ENCODE data around the gene CCDC88B.

DNA sequence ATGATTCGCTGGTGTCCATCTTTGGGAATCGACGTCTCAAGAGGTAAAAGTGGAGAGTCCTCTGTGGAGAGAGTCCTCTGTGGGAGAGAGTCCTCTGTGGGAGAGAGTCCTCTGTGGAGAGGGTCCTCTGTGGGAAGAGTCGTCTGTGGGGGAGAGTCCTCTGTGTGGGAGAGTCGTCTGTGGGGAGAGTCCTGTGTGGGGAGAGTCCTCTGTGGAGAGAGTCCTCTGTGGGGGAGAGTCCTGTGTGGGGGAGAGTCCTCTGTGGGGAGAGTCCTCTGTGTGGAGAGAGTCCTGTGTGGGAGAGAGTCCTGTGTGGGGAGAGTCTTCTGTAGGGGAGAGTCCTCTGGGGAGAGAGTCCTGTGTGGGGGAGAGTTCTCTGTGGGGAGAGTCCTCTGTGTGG, 19.0 kb upstream of the CCDC88B start:
- TF ChIP-seq, protein P1, sequence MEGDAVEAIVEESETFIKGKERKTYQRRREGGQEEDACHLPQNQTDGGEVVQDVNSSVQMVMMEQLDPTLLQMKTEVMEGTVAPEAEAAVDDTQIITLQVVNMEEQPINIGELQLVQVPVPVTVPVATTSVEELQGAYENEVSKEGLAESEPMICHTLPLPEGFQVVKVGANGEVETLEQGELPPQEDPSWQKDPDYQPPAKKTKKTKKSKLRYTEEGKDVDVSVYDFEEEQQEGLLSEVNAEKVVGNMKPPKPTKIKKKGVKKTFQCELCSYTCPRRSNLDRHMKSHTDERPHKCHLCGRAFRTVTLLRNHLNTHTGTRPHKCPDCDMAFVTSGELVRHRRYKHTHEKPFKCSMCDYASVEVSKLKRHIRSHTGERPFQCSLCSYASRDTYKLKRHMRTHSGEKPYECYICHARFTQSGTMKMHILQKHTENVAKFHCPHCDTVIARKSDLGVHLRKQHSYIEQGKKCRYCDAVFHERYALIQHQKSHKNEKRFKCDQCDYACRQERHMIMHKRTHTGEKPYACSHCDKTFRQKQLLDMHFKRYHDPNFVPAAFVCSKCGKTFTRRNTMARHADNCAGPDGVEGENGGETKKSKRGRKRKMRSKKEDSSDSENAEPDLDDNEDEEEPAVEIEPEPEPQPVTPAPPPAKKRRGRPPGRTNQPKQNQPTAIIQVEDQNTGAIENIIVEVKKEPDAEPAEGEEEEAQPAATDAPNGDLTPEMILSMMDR (IDR thresholded peaks at IDR 0.05; ENCODE audit: insufficient read depth, low read length, poor library complexity, severe bottlenecking), result no peak
- no peak for TF ChIP-seq EZH2phosphoT487 (conservative IDR thresholded peaks at IDR 0.05; ENCODE audit: low read length)

Measured in SU-DHL-6 (cell line).